HG03378 (cell line): ENCODE measurements around the gene CLCN6.

Source experiments
- ATAC-seq: cut with Tn5 transposase; IDR thresholded peaks from one replicate; pipeline ENCODE4 v1.9.1; 2021; ENCODE audit warnings: mild to moderate bottlenecking, moderate library complexity; ENCODE audit not compliant: unreplicated experiment

The CLCN6 gene

GRCh38 chr1:11778844-11779623 lies 27.0 kb upstream of the CLCN6 start:
- ATAC-seq, result no peak

DNA sequence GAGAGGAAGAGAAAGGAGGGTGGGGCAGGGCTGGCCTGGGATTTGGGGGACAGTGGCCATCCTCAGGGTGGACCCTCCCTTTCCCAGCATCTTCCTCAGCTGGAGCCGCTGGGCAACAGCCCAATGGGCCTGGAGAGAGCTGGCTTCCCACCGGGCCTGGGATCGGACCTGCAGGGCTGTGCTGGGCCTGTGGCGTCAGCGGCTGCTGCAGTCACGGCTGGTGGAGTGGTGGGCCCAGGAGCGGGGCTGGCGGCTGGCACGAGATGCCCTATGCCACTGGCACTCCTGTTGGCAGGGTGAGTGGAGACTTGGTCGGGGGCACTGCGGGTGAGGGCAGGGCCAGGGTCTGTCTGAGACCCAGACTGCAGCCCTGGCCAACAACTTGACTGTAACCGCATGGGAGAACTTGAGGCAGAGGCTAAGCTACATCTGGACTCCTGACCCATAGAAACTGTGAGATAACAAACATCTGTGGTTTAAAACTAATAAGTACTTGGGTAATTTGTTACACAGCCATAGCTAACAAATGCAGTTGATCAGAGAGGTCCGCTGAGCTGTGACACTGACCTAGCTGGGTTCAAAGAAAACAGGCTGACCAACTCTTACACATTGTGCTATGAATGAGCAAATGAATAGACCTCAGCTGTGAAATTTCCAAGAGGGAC lies 26.1 kb upstream of the CLCN6 start:
- ATAC-seq, result no peak

DNA sequence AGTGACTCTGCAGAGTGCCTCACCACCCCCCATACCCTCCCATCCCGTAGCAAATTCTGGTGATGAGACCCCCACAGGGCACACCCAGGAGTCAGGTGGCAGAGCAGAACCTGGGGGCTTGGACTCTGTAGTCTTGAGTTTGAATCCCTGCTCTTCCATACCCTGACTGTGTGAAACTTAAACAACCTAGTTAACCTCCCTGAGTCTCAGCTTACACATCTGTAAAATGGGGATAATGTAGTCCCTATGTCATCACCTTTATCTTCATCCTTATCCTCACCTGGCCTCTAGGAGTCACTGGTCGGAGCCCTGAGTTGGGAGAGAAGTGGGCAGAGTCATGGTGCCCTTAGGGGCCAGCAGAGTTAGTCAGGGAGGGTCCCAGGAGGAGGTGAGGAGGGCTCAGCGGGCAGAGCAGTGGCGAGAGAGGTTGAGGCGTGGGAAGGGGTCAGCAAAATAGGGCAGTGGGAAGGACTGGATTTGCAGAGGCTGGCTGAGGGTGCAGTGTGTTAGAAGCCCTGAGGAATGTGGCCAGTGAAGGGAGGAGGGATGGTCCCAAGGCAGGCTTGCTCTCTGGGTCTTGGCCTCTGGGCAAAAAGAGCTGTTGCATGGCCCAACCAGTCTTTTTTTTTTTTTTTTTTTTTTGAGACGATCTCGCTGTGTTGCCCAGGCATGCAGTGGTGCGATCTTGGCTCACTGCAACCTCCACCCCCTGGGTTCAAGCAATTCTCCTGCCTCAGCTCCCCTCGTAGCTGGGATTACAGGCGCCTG lies 25.4 kb upstream of the CLCN6 start:
- ATAC-seq, result no peak

- no peak for ATAC-seq
Measured at GRCh38 chr1:11781297-11781696, 24.7 kb upstream of the CLCN6 start.

DNA sequence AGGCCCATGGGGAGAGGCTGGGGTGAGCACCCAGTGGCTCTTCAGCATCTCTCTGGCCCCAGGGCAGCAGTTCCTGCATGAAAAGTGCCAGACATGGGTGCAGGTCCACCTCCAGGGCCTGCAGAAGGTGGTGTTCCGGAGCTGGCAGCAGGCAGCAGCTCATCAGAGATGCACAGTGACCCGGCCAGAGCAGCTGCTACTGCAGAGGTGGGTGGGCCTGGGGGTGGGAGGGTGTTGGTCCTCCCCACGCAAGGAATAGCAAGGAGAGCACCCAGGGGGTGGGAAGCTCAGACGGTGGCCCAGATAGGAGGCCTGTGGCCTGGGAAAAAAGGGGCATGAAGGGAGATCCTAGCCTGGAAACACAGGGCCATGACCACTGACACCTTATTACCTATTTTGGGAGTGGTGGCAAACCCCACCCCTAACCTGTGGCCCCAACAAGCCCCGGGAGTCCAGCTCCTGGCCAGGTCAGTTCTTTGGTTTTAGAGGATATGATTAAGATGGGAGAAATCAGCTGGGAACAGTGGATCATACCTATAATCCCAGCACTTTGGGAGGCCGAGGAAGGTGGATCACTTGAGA lies 23.8 kb upstream of the CLCN6 start:
- ATAC-seq, result no peak

- no peak for ATAC-seq
Measured at GRCh38 chr1:11783556-11783955, 22.4 kb upstream of the CLCN6 start.

GRCh38 chr1:11784256-11784992 lies 21.6 kb upstream of the CLCN6 start:
- no peak for ATAC-seq

DNA sequence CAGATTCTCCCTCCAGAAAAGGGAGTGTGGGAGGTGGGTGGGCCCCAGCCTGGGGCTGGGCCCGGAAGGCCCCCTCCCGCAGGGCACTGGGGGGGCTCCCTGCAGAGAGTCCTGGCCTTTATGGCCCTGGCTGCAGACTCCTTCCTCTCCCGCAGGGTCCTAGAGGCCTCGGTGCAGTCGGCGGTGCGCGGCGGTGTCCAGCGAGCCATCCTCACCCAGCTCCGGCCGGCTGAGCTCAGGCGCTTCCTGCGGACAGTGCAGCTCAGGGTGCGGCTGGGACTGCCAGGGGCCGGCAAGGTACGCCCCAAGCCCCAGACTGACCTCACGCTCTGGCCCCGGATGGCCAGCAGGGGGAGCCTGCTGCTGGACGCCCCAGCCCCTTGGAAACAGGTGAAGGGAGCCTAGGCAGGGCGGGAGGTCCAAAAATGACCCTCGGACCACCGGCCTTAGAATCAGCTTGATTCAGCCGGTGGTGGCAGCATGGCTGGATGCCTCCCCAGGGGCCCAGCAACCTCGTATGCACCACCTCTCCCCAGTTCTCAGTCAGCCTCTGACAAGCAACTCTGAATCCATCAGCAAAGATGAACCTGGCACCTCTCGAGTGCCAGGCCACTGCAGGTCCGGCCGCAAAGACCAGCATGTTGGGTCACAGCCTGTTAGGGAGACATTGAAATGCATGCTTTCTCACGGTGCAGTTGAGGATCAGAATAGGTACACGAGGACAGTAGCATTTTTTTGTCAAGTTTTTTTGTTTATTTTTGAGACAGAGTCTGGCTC lies 20.8 kb upstream of the CLCN6 start:
- ATAC-seq, result no peak

DNA sequence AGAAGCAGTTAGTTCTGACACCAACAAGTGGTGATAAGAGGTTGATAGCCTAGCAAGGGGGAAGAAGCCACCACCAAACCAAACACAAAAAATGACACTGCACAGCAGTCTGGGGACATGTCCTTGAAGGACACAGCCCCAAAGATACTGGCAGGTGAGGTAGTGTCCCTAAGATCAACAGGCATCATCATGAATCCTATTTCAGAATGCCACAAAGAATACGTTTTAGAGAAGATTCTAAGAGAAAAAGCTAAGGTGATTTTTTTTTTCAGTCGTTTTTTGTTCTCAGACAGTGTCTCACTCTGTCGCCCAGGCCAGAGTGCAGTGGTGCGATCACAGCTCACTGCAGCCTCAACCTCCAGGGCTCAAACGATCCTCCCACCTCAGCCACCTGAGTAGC lies 19.8 kb upstream of the CLCN6 start:
- no peak for ATAC-seq

GRCh38 chr1:11787251-11787803 lies 18.7 kb upstream of the CLCN6 start:
- no peak for ATAC-seq

DNA sequence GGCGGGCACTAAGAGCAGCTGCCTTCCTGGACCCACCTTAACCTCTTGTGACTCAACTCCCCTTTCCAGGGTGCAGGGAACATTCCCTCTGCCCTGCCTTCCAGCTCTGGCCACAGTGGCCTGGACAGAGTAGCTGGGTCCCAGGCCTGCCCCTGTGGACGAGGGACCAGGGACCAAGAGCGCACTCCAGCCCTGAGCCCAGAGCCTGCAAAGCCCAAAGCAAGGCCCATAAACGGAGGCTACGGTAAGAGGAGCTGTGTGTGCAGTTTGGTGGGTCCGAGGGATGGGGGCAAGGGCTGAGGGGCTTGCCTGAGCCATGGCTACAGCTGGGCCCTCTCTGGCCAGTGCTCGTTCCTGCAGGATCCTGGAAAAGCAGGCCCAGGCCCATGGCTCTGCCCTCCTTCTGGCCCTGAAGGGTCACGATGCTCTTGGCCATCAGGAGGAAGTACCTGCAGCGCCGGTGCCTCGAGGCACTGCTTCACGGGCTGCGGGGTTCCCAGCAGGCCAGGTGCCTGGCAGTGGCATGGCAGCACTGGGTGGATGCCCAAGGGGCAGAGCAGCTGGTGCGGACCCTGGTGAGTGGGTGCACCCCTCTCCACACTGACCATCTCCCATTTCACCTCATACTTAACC lies 18.1 kb upstream of the CLCN6 start:
- no peak for ATAC-seq

DNA sequence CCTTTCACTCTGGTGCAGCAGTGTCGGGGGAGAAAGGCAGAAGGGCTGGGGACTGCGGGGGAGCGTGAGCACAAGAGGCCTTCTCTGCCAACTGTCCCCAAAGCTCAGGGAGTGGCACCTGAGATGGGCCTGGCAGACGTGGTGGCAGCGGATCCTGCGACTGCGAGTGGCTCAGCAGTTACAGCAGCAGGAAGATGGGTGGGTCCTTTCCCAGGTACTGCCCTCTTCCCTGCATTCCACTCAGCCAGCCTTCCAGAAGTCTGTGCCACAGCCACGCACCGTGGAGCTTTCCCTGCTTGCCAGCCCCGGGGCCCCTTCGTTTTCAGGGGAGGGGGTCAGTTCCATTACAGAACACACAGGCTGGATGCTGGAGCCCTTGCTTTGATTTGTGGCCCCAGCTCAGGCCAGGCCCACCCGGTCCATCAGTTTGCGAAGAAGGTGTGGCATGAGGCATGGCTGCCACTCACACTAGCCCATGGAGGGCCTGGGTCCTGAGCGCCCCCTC lies 17.4 kb upstream of the CLCN6 start:
- no peak for ATAC-seq

GRCh38 chr1:11789126-11790067 lies 16.6 kb upstream of the CLCN6 start:
- no peak for ATAC-seq

DNA sequence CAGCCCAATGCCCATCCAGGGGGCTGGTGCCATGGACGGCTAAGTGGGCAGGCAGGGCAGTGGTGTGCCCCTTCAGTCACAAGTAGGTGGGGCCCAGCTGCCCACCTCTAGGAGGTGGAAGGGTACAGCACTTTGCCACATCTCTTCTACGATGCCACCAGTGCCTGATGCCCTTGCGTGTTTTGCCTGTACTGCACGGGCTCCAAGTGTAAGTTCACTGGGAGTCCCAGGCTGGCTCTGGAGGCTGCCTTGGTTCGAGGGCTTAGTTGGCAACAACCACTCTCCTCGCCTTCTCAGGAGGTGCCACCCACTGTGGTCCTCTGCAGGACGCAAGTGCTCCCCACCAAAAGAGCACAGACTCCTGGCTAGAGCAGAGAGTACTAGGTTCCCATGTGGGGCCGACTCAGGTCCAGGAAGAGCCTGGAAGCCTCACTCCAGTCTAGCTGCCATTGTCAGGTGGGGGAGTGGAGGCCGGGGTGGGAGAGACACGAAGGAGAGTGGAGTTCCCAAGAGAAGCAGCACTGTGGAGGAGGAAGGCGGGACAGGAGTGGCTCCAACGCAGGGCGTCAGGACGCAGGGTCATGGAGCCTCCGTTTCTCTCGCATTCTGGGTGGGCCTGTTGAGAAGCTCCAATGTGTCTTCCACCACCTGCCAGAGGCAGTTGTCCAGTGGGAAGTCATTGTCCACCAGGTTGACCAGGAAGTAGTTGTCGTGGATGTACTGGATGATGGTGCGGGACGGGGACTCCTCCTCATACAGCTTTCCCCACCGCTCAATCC lies 15.7 kb upstream of the CLCN6 start:
- no peak for ATAC-seq

DNA sequence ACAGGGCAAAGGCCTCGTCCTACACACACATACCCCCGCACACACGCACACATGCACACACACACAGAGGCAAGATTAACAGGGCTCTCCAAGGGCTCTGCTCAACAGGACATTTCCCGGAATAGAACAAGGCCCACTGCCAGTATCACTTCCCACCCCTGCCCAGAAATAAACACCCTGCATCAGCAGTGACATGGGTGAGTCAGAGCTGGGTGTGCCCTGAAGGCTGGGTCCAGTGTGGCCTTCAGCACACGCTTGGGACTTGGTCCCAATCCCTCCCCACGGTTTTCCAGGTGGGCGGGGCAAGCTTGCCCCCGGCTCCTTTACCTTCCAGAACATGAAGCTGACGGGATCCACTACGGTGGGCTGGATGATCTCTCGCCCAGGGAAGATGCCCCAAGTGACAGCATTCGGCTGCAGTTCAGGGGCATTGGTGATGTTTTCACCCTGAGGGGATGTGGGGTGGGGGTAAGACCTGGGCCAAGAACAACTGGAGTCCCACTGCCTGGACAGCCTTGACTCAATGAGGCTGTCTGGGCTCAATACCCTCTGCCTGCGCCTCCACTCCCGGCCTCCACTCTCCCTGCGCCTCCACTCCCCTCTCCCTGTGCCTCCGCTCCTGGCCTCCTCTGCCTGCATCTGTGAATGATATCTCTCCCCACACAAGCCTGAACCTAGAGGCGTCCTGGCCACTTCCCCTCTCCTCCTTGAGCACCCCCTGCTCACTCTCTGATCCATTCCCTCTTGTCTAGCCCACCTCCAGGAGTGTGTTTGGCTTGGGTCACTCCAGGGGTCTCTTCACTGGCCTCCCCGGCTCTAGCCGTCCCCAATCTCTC lies 14.9 kb upstream of the CLCN6 start:
- no peak for ATAC-seq

GRCh38 chr1:11792106-11792505 lies 13.9 kb upstream of the CLCN6 start:
- no peak for ATAC-seq
